OCI-LY3 (cell line): ENCODE measurements around the gene EPYC.
"Not testable (repeated sequence)": the region's sequence is repeated elsewhere in the genome, so short reads cannot be mapped to it uniquely, and the experiment has no call there.

Experiments used
- H2AFZ ChIP-seq: fragments of 200-600, 300-600 bp; shearing (Covaris generic); 2 replicates; pipeline ENCODE4 v1.6.0; 2014; ENCODE audit warnings: antibody characterized with exemption, low read depth, low read length
- H3K27ac ChIP-seq: fragments of 200-600, 300-600 bp; sonication (generic); 2 replicates; pipeline ENCODE4 v1.5.1; 2014; ENCODE audit warnings: mild to moderate bottlenecking, low read length, moderate library complexity, mixed read lengths
- H3K27me3 ChIP-seq: fragments of 200-600, 300-600 bp; sonication (generic); 2 replicates; pipeline ENCODE4 v1.6.1; 2014; ENCODE audit warnings: low read depth, low read length, mixed read lengths
- H3K36me3 ChIP-seq: fragments of 200-600, 300-600 bp; sonication (generic); replicated peaks from 2 replicates; pipeline ENCODE3; 2014; ENCODE audit warnings: low read depth, low read length, mixed read lengths
- H3K4me1 ChIP-seq: fragments of 300-600, 200-600 bp; sonication (generic); 2 replicates; pipeline ENCODE4 v1.6.1; 2014; ENCODE audit warnings: low read length, mixed read lengths
- H3K4me2 ChIP-seq: fragments of 200-600, 300-600 bp; sonication (generic); 2 replicates; pipeline ENCODE4 v1.6.1; 2014; ENCODE audit warnings: low read length, mixed read lengths
- H3K4me3 ChIP-seq: fragments of 300-600, 200-600 bp; sonication (generic); 2 replicates; pipeline ENCODE4 v1.5.1; 2014; ENCODE audit warnings: antibody characterized with exemption, mild to moderate bottlenecking, low read length, moderate library complexity
- H3K79me2 ChIP-seq: fragments of 300-600, 200-600 bp; shearing (Covaris generic); 2 replicates; pipeline ENCODE4 v1.6.1; 2014; ENCODE audit warnings: mild to moderate bottlenecking, low read length, mixed read lengths
- H3K9ac ChIP-seq: fragments of 300-600, 200-600 bp; shearing (Covaris generic); 2 replicates; pipeline ENCODE4 v1.6.0; 2014; ENCODE audit warnings: mild to moderate bottlenecking, low read length, moderate library complexity
- H3K9me3 ChIP-seq: fragments of 200-600, 300-600 bp; shearing (Covaris generic); 2 replicates; pipeline ENCODE4 v1.6.1; 2014; ENCODE audit warnings: low read length, mixed read lengths; ENCODE audit not compliant: insufficient read depth
- H4K20me1 ChIP-seq: fragments of 200-600, 300-600 bp; sonication (generic); 2 replicates; pipeline ENCODE4 v1.6.1; 2016; ENCODE audit warnings: low read length, mixed read lengths; ENCODE audit not compliant: insufficient read depth
- EZH2phosphoT487 ChIP-seq: fragments of 200-600 bp; shearing (Covaris generic); IDR thresholded peaks from 2 replicates; pipeline ENCODE4 v1.6.1; 2018; ENCODE audit warnings: antibody characterized with exemption, mixed run types, low read depth
- TF ChIP-seq, protein P1 (sequence below): fragments of 200-600, 300-600 bp; sonication (generic); IDR thresholded peaks from 2 replicates; pipeline ENCODE4 v1.5.1; 2014; ENCODE audit warnings: antibody characterized with exemption, low read length, low read depth

EPYC gene

DNA sequence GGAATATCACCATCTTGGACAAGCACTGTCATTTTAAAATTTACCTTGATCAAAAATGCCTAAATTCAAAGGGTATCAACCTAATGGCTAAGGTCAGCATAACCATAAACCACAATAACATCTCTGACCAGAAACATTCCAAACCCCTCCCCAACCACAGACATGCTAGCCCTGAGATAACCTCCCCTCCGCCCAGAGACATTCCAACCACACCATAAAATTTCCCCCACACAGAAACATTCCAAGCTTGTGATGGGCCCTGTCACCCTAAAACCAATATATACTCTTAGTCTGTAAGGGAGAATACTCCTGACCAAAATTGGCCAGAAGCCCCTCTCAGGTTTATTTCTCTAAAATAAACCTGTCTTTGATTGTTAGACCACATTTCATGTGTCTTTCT lies 17.7 kb downstream of the EPYC start:
- H3K27me3 ChIP-seq: no peaks in the 10 kb centered on the region
- 0 out of 2 replicates have a peak, but pooled peaks cover 6% of the 10 kb centered on the region for H3K9me3 ChIP-seq
- TF ChIP-seq EZH2phosphoT487: no peak
- TF ChIP-seq, protein P1, sequence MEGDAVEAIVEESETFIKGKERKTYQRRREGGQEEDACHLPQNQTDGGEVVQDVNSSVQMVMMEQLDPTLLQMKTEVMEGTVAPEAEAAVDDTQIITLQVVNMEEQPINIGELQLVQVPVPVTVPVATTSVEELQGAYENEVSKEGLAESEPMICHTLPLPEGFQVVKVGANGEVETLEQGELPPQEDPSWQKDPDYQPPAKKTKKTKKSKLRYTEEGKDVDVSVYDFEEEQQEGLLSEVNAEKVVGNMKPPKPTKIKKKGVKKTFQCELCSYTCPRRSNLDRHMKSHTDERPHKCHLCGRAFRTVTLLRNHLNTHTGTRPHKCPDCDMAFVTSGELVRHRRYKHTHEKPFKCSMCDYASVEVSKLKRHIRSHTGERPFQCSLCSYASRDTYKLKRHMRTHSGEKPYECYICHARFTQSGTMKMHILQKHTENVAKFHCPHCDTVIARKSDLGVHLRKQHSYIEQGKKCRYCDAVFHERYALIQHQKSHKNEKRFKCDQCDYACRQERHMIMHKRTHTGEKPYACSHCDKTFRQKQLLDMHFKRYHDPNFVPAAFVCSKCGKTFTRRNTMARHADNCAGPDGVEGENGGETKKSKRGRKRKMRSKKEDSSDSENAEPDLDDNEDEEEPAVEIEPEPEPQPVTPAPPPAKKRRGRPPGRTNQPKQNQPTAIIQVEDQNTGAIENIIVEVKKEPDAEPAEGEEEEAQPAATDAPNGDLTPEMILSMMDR: no peak
- no peaks in the 10 kb centered on the region for H3K36me3 ChIP-seq
- no peak overlapping the region for H3K4me3 ChIP-seq
- no peaks in the 10 kb centered on the region for H3K4me1 ChIP-seq
- H3K9ac ChIP-seq: no peak overlapping the region
- no peaks in the 10 kb centered on the region for H4K20me1 ChIP-seq
- H3K4me2 ChIP-seq: no peak overlapping the region
- H3K27ac ChIP-seq: no peak overlapping the region
- no peak overlapping the region for H2AFZ ChIP-seq
- H3K79me2 ChIP-seq: no peaks in the 10 kb centered on the region

DNA sequence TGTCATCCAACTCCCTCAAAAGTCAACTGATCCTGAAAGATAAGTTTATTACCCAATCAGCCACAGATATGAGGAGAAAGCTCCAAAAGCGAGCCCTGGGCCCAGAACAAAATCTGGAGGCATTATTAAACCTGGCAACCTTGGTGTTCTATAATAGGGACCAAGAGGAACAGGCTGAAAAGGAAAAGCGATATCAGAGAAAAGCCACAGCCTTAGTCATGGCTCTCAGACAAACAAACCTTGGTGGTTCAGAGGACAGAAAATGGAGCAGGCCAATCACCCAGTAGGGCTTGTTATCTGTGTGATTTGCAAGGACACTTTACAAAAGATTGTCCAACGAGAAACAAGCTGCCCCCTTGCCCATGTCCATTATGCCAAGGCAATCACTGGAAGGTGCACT lies 19.4 kb downstream of the EPYC start:
- H3K4me1 ChIP-seq, H3K4me3 ChIP-seq, H2AFZ ChIP-seq, H4K20me1 ChIP-seq, H3K9ac ChIP-seq, H3K4me2 ChIP-seq, H3K9me3 ChIP-seq, H3K36me3 ChIP-seq, H3K27me3 ChIP-seq, H3K79me2 ChIP-seq, H3K27ac ChIP-seq: not testable (repeated sequence)

DNA sequence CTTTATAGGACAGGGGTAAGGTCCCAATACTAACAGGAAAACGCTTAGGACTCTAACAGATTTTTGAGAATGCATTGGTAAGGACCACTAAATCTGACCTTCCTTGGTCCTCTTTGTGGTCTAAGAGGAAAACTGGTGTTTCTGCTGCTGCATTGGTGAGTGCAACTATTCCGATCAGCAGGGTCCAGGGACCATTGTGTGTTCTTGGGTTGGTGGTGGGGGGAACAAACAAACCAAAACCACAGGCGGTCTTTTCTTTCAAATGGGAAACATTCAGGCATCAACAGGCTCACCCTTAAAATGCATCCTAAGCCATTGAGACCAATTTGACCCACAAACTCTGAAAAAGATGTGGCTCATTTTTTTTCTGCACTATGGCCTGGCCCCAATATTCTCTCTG lies 20.7 kb downstream of the EPYC start:
- Histone ChIP-seq H3K79me2 (no peaks in the 10 kb centered on the region), H4K20me1 (no peaks in the 10 kb centered on the region), H3K4me1 (no peaks in the 10 kb centered on the region), H3K36me3 (no peaks in the 10 kb centered on the region), H3K9ac (no peak overlapping the region), H3K9me3 (0 out of 2 replicates have a peak, but pooled peaks cover 6% of the 10 kb centered on the region), H3K4me2 (no peak overlapping the region), H2AFZ (no peak overlapping the region), H3K27me3 (no peaks in the 10 kb centered on the region), H3K27ac (no peak overlapping the region), H3K4me3 (no peak overlapping the region)
- TF ChIP-seq EZH2phosphoT487: no peak
- TF ChIP-seq, protein P1: no peak

DNA sequence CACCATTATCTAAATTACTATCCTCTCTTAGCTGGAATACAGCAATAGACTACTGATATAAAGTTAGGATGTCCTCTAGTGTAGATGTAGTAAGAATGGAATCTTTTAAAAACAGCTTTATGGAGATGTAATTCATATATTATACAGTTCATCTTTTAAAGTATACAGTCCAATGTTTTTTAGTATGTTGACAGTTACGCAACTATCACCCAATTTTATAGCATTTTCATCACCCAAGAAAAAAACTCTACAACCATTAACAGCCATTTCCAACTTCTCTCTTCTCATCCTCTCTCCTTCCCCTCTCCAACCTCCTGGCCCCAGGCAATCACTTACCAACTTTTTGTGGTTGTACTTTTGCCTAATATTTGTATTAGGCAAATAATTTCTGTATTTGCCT lies 22.6 kb downstream of the EPYC start:
- Histone ChIP-seq H3K4me1 (no peaks in the 10 kb centered on the region), H3K79me2 (no peaks in the 10 kb centered on the region), H3K36me3 (no peaks in the 10 kb centered on the region), H3K9me3 (0 out of 2 replicates have a peak, but pooled peaks cover 6% of the 10 kb centered on the region), H3K27me3 (no peaks in the 10 kb centered on the region), H3K27ac (no peak overlapping the region), H3K4me2 (no peak overlapping the region), H3K4me3 (no peak overlapping the region), H3K9ac (no peak overlapping the region), H4K20me1 (no peaks in the 10 kb centered on the region), H2AFZ (no peak overlapping the region)
- no peak for TF ChIP-seq EZH2phosphoT487
- TF ChIP-seq, protein P1: no peak

DNA sequence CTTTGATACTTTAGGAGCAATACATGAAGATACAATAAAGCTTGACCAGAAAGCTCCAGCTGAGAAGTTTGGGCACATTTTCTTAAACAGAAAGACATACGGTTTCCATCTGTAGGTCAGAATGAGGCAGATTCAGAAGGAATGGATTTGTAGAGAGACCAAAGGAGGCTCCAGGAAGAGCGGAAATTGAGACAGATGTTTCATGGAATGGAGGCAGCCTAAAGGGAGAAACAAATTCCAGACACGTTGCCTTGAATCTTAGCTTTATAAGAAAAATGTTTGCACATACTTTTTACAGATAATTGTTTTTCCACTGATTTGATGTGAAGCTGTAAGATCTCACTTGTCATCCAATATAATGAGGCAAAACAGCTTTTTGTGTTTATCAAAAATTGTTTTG lies 24.8 kb downstream of the EPYC start:
- Histone ChIP-seq H3K9me3 (no peaks in the 10 kb centered on the region), H3K36me3 (no peaks in the 10 kb centered on the region), H3K27ac (no peak overlapping the region), H3K9ac (no peak overlapping the region), H2AFZ (no peak overlapping the region), H3K79me2 (no peaks in the 10 kb centered on the region), H4K20me1 (no peaks in the 10 kb centered on the region), H3K4me1 (peaks cover 9% of the 10 kb centered on the region), H3K4me3 (no peak overlapping the region), H3K4me2 (no peak overlapping the region), H3K27me3 (no peaks in the 10 kb centered on the region)
- TF ChIP-seq, protein P1: no peak
- no peak for TF ChIP-seq EZH2phosphoT487
